ENCODE data around the gene PHOX2B.
"Not testable (repeated sequence)": the region's sequence is repeated elsewhere in the genome, so short reads cannot be mapped to it uniquely, and the experiment has no call there.

Gene PHOX2B

GRCh38 chr4:41748074-41748570 is 403 bp downstream of the PHOX2B start:
- no peak for DNase-seq (ENCODE audit: low read depth)

- no peak for DNase-seq (ENCODE audit: low read depth)
Observed at GRCh38 chr4:41747230-41748055, 1.1 kb downstream of the PHOX2B start.

GRCh38 chr4:41746440-41747229 is 1.9 kb downstream of the PHOX2B start:
- no peak for DNase-seq (ENCODE audit: low read depth)

GRCh38 chr4:41746025-41746439 is 2.5 kb downstream of the PHOX2B start:
- DNase-seq (ENCODE audit: low read depth): no peak

GRCh38 chr4:41745292-41746024 is 3.1 kb downstream of the PHOX2B start:
- no peak for DNase-seq (ENCODE audit: low read depth)

- DNase-seq (ENCODE audit: low read depth): no peak
Observed at GRCh38 chr4:41744572-41745291, 3.8 kb downstream of the PHOX2B start.

- DNase-seq (ENCODE audit: low read depth): no peak
Observed at GRCh38 chr4:41741354-41741753, 7.2 kb downstream of the PHOX2B start.

- not testable (repeated sequence) for DNase-seq (ENCODE audit: low read depth)
Observed at GRCh38 chr4:41737491-41737890, 11.0 kb downstream of the PHOX2B start.

- DNase-seq (ENCODE audit: low read depth): no peak
Observed at GRCh38 chr4:41734371-41734770, 14.2 kb downstream of the PHOX2B start.

- DNase-seq (ENCODE audit: low read depth): no peak
Observed at GRCh38 chr4:41731569-41732126, 16.9 kb downstream of the PHOX2B start.

- no peak for DNase-seq (ENCODE audit: low read depth)
Observed at GRCh38 chr4:41728573-41728913, 20.0 kb downstream of the PHOX2B start.

GRCh38 chr4:41727861-41728572 is 20.5 kb downstream of the PHOX2B start:
- DNase-seq (ENCODE audit: low read depth): no peak

GRCh38 chr4:41725254-41725653 is 23.3 kb downstream of the PHOX2B start:
- DNase-seq (ENCODE audit: low read depth): no peak

GRCh38 chr4:41723286-41723685 is 25.2 kb downstream of the PHOX2B start:
- DNase-seq (ENCODE audit: low read depth): no peak

- DNase-seq (ENCODE audit: low read depth): no peak
Observed at GRCh38 chr4:41722181-41722580, 26.3 kb downstream of the PHOX2B start.

GRCh38 chr4:41719417-41719816 is 29.1 kb downstream of the PHOX2B start:
- DNase-seq (ENCODE audit: low read depth): no peak

GRCh38 chr4:41718907-41719306 is 29.6 kb downstream of the PHOX2B start:
- DNase-seq (ENCODE audit: low read depth): no peak

- no peak for DNase-seq (ENCODE audit: low read depth)
Observed at GRCh38 chr4:41715155-41715554, 33.4 kb downstream of the PHOX2B start.

- no peak for DNase-seq (ENCODE audit: low read depth)
Observed at GRCh38 chr4:41714364-41715000, 34.0 kb downstream of the PHOX2B start.

GRCh38 chr4:41713768-41714167 is 34.8 kb downstream of the PHOX2B start:
- no peak for DNase-seq (ENCODE audit: low read depth)

Measured in stimulated activated CD8-positive, alpha-beta memory T cell treated with anti-CD3 and anti-CD28 coated beads, Interleukin-15, amount 100 ng/mL, for 24 hours (primary cell).